Measurements from ENCODE around the gene WFDC5. TPM values are rescaled to one million over a fixed set of nuclear protein-coding genes. Genes with fewer than 3 reads are reported as not detected.

The WFDC5 gene
- total and polyA plus RNA-seq, 9 of the 15 experiments (the other 6 are each of a cell fraction or from before 2014, with no cell fraction given), result not detected

DNA sequence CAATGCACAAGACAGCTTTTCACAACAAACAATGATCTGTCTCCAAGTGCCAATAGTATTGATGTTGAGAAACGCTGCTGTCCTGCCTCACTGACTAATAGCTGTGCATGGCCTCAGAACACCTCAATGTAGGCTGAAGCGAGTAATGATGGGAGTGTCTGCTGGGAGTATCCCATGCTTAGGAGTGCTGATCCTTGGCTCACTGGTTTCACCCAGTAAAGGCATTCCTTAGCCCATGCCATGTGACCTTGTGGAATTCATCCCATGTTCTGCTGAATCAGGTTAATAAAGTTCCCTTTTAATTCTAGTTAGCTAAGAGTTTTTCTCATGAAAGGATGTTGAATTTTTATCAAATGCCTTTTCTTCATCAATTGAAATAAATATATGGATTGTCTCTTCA is 13.1 kb upstream of the WFDC5 start:
- no peak for ATAC-seq
- FAIRE-seq, result no peak
- H3K9ac ChIP-seq (ENCODE audit: insufficient read depth in 1 of 2, low read depth in 2 of 2, low read length in 2 of 2), result no peak overlapping the region
- H2AFZ ChIP-seq (ENCODE audit: low read depth, low read length), result no peak overlapping the region
- no TSS peak for BruUV-seq (replicated peaks)
- no peaks in the 10 kb centered on the region for H3K9me1 ChIP-seq (ENCODE audit: control insufficient read depth, insufficient read depth, low read length)
- POLR2A ChIA-PET, result no interaction called here
- no peak overlapping the region for H3K4me3 ChIP-seq
- in situ Hi-C loops (cut with MboI) (no loop called here), intact Hi-C loops (cut with micrococcal nuclease) (no loop called here)
- TF ChIP-seq, protein P1, sequence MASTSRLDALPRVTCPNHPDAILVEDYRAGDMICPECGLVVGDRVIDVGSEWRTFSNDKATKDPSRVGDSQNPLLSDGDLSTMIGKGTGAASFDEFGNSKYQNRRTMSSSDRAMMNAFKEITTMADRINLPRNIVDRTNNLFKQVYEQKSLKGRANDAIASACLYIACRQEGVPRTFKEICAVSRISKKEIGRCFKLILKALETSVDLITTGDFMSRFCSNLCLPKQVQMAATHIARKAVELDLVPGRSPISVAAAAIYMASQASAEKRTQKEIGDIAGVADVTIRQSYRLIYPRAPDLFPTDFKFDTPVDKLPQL (IDR thresholded peaks at IDR 0.05; ENCODE audit: extremely low read depth, insufficient read length), result no peak
- TF ChIP-seq SIN3B (IDR thresholded peaks at IDR 0.05; ENCODE audit: low read depth) (no peak), TAL1 (IDR thresholded peaks at IDR 0.05) (no peak), MEF2A (IDR thresholded peaks at IDR 0.05; ENCODE audit: control insufficient read depth, low read depth, low read length) (no peak), ETV5 (CRISPR knock-in tag; IDR thresholded peaks at IDR 0.05; ENCODE audit: low read depth) (no peak), TAF9B (IDR thresholded peaks at IDR 0.05; ENCODE audit: partially characterized antibody) (no peak), ZNF316 (IDR thresholded peaks at IDR 0.05) (peak; percentile 35; the same call in 1 of the 2 replicates), ZNF561 (CRISPR knock-in tag; conservative IDR thresholded peaks at IDR 0.05) (no peak), ARID2 (IDR thresholded peaks at IDR 0.05) (no peak), FOXK1 (CRISPR knock-in tag; IDR thresholded peaks at IDR 0.05; ENCODE audit: borderline replicate concordance) (no peak), C11orf30 (IDR thresholded peaks at IDR 0.05; ENCODE audit: low read depth) (peak; percentile 19; the same call in 1 of the 2 replicates), ZNF253 (CRISPR knock-in tag; conservative IDR thresholded peaks at IDR 0.05) (no peak)
- TF ChIP-seq, protein P2, sequence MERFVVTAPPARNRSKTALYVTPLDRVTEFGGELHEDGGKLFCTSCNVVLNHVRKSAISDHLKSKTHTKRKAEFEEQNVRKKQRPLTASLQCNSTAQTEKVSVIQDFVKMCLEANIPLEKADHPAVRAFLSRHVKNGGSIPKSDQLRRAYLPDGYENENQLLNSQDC (CRISPR knock-in tag; IDR thresholded peaks at IDR 0.05), result no peak
- TF ChIP-seq, protein P3, sequence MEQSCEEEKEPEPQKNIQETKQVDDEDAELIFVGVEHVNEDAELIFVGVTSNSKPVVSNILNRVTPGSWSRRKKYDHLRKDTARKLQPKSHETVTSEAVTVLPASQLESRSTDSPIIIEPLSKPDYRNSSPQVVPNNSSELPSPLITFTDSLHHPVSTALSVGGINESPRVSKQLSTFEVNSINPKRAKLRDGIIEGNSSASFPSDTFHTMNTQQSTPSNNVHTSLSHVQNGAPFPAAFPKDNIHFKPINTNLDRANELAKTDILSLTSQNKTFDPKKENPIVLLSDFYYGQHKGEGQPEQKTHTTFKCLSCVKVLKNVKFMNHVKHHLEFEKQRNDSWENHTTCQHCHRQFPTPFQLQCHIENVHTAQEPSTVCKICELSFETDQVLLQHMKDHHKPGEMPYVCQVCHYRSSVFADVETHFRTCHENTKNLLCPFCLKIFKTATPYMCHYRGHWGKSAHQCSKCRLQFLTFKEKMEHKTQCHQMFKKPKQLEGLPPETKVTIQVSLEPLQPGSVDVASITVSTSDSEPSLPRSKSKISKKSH (CRISPR knock-in tag; IDR thresholded peaks at IDR 0.05), result no peak
- TF ChIP-seq, protein P4, sequence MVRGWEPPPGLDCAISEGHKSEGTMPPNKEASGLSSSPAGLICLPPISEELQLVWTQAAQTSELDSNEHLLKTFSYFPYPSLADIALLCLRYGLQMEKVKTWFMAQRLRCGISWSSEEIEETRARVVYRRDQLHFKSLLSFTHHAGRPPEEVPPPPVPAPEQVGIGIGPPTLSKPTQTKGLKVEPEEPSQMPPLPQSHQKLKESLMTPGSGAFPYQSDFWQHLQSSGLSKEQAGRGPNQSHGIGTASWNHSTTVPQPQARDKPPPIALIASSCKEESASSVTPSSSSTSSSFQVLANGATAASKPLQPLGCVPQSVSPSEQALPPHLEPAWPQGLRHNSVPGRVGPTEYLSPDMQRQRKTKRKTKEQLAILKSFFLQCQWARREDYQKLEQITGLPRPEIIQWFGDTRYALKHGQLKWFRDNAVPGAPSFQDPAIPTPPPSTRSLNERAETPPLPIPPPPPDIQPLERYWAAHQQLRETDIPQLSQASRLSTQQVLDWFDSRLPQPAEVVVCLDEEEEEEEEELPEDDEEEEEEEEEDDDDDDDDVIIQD (CRISPR knock-in tag; IDR thresholded peaks at IDR 0.05), result no peak
- WGBS (ENCODE audit: insufficient coverage, low coverage, missing lambda C conversion rate), result 0% methylated on average over 2 of the region's 2 CpGs
- no peaks in the 10 kb centered on the region for H3K79me2 ChIP-seq (ENCODE audit: control insufficient read depth, insufficient read depth, low read length)
- H3K4me2 ChIP-seq (ENCODE audit: insufficient read depth, low read length), result no peak overlapping the region
- DNase-seq (ENCODE audit: extremely low read depth in 1 of 4, low spot score in 3 of 4), result no peak
- no peaks in the 10 kb centered on the region for H4K20me1 ChIP-seq (replicated peaks; ENCODE audit: control insufficient read depth, insufficient read depth, low read length)
- H3K27me3 ChIP-seq (ENCODE audit: control insufficient read depth in 2 of 2, insufficient read depth in 2 of 2, low read length in 2 of 2), result peaks cover 4 to 10% of the 10 kb centered on the region in 2 experiments; a peak in 3 of 5 replicates
- H3K4me1 ChIP-seq (replicated peaks in 1 of 2; ENCODE audit: control insufficient read depth in 2 of 2, insufficient read depth in 2 of 2, low read length in 2 of 2), result no peaks in the 10 kb centered on the region
- H3K27ac ChIP-seq (ENCODE audit: extremely low read depth, low read depth, low read length), result no peak overlapping the region
- CTCF ChIA-PET (ENCODE audit: low intra/inter-chr PET ratio), result no interaction called here
- H3K36me3 ChIP-seq (ENCODE audit: control insufficient read depth, insufficient read depth, low read length), result no peaks in the 10 kb centered on the region
- H3K9me3 ChIP-seq (replicated peaks; ENCODE audit: control insufficient read depth, insufficient read depth, low read depth, low read length), result no peaks in the 10 kb centered on the region

Measured in K562 (cell line).